ENCODE measurements around the gene SLC4A11.

SLC4A11 gene
- 1.3 to 6.5 (median 3.3) reads per million in 18 experiments for total RNA-seq

- peak; percentile 61 to 87 for DNase-seq
Measured at GRCh38 chr20:3239026-3239866, at the start of gene SLC4A11. SLC4A11 (minus strand) TSS chr20:3239190; CDS start chr20:3239137, 53 bp downstream.

- no peak for DNase-seq
Measured at GRCh38 chr20:3283222-3283820, 44.3 kb upstream of the SLC4A11 start.

DNA sequence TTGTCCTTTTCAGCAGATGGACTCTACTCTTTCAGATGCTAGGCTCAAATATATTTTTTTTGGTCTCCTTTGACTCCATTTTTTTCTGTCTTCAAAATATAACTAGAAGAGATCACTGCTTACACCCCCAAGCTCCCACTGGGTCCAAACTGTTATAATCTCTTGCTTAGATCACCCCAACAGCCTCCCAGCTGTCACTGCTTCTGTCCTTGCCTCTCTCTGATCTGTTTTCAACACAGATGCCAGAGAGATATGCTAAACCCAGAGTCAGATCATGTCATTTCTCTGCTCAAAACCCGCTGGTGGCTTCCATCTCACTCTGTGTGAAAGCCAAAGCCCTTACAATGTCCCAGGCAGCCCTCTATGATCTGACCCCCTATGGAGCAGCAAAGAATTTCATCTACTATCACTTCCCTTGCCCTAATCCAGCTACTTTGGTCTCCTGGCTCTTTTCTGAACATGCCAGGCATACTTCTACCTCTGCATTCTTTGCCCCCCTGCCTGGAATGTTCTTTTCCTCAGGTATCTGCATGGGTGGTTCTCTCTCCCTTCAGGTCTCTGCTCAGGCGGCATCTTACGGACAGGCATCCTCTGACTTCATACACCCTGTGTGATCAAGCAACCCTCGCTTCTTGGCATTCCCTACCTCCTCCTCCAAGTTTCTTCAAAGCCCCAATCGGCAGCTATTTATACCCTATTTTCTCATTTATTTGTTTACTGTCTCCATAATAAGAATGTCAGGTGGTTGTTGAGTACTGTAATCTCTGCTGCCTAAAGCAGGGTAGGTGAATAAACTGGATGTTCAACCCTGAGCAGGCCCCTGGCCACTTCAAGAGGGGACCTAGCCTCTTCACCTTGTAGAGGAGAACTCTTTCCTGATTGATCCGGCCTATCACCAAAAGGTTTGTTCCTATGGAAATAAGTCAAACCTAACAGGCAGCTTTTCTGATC is 43.6 kb upstream of the SLC4A11 start:
- no peak for DNase-seq

- DNase-seq = no peak
Measured at GRCh38 chr20:3281437-3281836, 42.4 kb upstream of the SLC4A11 start.

GRCh38 chr20:3279761-3280160 is 40.8 kb upstream of the SLC4A11 start:
- no peak for DNase-seq

- no peak for DNase-seq
Measured at GRCh38 chr20:3277686-3278465, 38.9 kb upstream of the SLC4A11 start.

- DNase-seq = peak; percentile 10 to 15
Measured at GRCh38 chr20:3276680-3277015, 37.7 kb upstream of the SLC4A11 start.

DNA sequence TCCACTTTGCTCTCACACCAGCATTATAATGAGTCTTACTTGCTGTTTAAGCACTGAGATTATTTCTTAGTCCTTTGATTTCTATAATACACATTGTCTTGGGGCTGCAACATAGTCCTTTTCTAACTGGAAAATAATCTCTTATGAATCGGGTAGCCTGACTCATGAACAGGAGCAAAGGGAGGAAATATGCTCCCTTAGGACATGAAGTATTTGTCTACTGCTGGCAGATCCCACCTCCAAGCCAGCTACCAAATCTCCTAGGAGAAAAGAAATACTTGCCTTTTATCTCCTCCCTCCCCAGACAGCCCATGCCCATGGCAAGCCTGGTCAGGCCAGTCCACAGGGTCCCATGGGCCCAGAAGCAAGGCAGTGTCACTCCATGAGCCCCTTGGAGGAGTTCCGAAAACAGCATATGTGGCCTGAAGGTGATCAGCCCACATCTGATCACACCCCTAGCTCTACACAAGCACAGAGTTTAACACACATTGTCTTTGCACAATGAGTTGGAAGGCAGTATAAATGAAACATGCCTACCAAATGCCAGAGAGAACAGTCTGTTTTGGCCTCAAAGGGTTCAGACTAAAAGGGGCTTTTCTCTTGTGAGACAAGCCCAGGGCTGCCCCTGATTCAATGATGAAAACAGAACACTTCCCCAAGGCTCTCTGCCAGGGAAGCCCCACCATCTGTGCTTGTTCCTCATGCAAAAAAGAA is 37.1 kb upstream of the SLC4A11 start:
- DNase-seq = no peak

DNA sequence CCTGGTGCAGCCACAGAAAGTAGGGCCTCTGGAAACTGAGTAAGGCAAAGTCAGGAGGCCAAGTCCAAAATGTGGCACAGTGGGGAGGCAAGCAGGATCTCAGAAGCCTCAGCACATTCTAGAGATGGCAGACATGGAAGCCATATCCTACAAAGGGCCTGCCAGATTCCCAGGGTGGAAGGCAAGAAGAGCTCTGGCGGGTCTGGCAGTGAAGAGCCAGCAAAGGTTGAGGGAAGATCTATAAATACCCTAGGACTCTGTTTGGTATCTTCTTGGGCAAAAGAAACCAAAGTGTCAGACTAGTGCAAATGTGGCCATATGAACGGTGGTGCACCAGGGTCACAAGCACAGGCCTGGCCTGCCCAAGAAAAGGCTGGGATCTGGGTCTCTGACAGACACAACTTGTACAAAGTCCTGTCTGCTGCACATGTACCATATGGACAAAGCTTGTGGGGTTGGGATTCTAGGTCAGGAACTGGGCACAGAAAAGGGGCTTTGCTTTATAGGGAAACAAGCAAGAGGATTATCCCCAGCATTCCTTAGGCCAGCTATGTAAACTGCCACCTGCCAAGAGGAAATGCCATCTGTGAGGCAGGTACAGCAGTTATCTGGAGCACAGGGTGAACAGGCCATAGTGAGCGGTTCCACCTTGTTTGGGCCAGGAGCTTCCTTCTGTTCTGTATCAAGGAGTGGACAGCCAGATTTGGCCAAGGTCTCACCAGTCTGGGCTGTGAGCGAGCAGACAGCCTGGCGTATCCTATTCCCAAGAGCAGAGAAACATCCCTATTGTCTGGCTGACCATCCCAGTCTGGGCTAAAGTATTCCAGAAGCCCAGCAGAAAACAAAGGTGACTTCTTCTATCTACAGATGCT is 36.3 kb upstream of the SLC4A11 start:
- no peak for DNase-seq

DNA sequence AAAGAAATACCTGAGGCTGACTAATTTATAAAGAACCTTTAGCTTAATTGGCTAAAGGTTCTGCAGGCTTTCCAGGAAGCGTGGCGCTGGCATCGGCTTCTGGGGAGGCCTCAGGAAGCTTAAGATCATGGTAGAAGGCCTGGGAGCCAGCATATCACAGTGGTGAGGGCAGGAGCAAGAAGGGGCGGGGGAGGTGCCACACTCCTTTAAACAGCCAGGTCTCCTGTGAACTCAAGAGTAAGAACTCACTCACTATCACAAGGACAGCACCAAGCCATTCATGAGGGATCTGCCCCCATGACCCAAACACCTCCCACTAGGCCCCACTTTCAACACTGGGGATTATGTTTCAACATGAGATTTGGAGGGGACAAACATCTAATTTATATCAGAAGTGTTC is 34.4 kb upstream of the SLC4A11 start:
- DNase-seq = no peak

- DNase-seq = no peak
Measured at GRCh38 chr20:3270051-3270450, 31.1 kb upstream of the SLC4A11 start.

DNA sequence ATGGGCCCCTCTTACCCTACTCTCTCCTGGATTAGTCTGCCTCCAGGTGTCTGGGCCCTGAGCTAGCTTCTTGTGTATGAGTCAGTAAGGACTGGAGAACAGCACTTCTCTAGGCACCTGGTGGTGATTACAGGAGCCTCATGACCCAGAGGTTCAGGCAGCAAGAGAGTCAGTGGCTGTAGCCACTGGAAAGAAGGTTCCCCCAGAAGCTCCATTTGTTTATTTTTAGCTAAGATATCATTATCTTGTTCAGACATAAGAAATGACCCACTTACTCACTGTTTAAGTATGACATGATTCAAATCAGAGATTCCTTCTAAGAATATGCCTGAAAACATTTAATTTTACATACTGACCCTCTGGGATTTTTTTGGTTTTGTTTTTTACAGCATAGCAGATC is 23.6 kb upstream of the SLC4A11 start:
- DNase-seq = no peak

- DNase-seq = no peak
Measured at GRCh38 chr20:3258429-3258828, 19.4 kb upstream of the SLC4A11 start.

DNA sequence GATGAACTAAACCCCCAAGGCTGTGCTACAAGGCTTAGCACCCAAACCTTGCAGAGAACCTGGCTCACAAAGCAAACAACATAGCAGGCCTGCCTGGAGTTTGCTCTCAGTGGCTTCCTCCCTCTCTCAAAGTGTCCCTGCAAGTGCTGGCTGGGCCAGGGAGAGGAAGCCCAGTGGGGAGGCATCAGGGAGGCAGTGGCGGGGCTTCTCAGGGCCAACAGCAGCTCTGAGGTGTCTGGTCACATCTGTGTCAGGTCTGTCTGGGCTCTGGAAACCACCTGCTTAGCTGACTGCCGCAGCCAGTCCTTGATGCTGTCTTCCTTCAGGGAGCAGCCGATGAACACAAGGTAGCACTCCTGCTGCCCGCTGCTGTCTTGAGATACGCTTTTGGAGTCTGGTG is 16.7 kb upstream of the SLC4A11 start:
- DNase-seq = no peak

- DNase-seq = no peak
Measured at GRCh38 chr20:3251806-3252205, 12.8 kb upstream of the SLC4A11 start.

- DNase-seq = no peak
Measured at GRCh38 chr20:3250091-3250504, 11.1 kb upstream of the SLC4A11 start.

DNA sequence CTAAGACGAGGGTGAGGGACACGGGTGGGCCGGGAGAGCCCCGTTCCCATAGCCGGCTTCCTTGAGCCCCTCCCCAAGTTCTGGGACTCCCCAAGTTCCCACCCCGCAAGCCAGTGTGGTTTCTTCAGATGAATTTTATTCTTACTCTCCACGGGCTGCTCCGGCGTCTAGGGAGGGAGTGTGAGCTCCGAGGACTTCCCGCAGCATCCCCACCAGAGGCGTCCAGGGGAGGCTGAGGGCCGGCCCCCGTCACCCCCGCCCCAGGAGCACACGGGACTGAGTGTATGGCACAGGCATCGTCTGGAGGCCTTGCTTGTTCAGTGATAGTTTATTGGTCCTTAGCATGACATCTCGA is 10.0 kb upstream of the SLC4A11 start:
- DNase-seq = no peak

GRCh38 chr20:3248167-3248992 is 9.4 kb upstream of the SLC4A11 start:
- peak; percentile 5 to 22 for DNase-seq

GRCh38 chr20:3247638-3248037 is 8.6 kb upstream of the SLC4A11 start:
- no peak for DNase-seq

DNA sequence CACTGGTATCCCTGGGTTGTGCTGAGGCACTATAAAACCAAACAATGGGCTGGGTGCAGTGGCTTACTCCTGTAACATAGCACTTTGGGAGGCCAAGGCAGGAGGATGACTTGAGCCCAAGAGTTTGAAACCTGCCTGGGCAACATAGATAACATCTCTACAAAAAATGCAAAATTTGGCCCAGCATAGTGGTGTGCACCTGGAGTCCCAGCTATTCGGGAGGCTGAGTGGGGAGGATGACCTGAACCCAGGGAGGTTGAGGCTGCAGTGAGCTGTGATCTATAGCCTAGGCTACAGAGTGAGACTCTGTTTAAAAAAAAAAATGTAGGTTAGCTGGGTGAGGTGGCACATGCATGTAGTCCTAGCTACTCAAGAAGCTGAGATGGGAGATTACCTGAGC is 7.7 kb upstream of the SLC4A11 start:
- DNase-seq = no peak
